IMR-90 (cell line): Measurements from ENCODE around the gene BPIFB2. TPM values are rescaled to one million over a fixed set of nuclear protein-coding genes. Genes with fewer than 3 reads are reported as not detected.

Experiments
- ATAC-seq: fragments of 200-7000 bp; cut with Tn5 transposase; 2 replicates; pipeline ENCODE4 v1.9.1; 2020; ENCODE audit warnings: low read depth, mild to moderate bottlenecking, moderate library complexity
- BruUV-seq: library from RNA; stranded (reverse); fragments of 400-500 nt; replicated peaks from 2 replicates; lab custom pipeline; 2021; lab: Mats Ljungman, UMichigan
- CTCF ChIA-PET: fragments of 300-600 bp; formaldehyde crosslinking; extraction: SDS; loops from one replicate; lab custom pipeline; 2021; ENCODE audit warnings: antibody characterized with exemption; lab: Yijun Ruan, JAX
- POLR2A ChIA-PET: fragments of 300-600 bp; sonication (Branson Sonifier 250); formaldehyde crosslinking; loops from one replicate; lab custom pipeline; 2022; ENCODE audit warnings: antibody characterized with exemption; ENCODE audit not compliant: unreplicated experiment; lab: Charles Lee
- DNase-seq: peaks from one replicate; pipeline ENCODE4 v3.0.0; 2013
- H2AFZ ChIP-seq: replicated peaks from 2 replicates; pipeline ENCODE3; 2013; ENCODE audit warnings: low read length, mild to moderate bottlenecking; ENCODE audit not compliant: poor library complexity
- H2AK5ac ChIP-seq: 2 replicates; pipeline ENCODE4 v1.6.1; 2013; ENCODE audit warnings: low read depth, low read length, inconsistent platforms
- H2AK9ac ChIP-seq: replicated peaks from 2 replicates; pipeline ENCODE3; 2013; ENCODE audit warnings: mild to moderate bottlenecking, low read depth, low read length, moderate library complexity; ENCODE audit not compliant: poor library complexity
- H2BK120ac ChIP-seq: 2 replicates; pipeline ENCODE4 v1.6.1; 2013; ENCODE audit warnings: low read depth, low read length, inconsistent platforms
- H2BK15ac ChIP-seq: 3 replicates; pipeline ENCODE4 v1.6.1; 2013; ENCODE audit warnings: low read depth, low read length, inconsistent platforms
- H2BK20ac ChIP-seq: 2 replicates; pipeline ENCODE4 v1.6.1; 2013; ENCODE audit warnings: low read depth, mild to moderate bottlenecking, inconsistent platforms, low read length, moderate library complexity
- H2BK5ac ChIP-seq: 2 replicates; pipeline ENCODE4 v1.6.1; 2013; ENCODE audit warnings: mild to moderate bottlenecking, low read depth, low read length, inconsistent platforms; ENCODE audit not compliant: poor library complexity, severe bottlenecking
- H3K14ac ChIP-seq: replicated peaks from 2 replicates; pipeline ENCODE4 v1.6.1; 2013; ENCODE audit warnings: low read depth, low read length, inconsistent platforms
- H3K18ac ChIP-seq: 2 replicates; pipeline ENCODE4 v1.6.1; 2013; ENCODE audit warnings: low read depth, low read length, control low read depth
- H3K23ac ChIP-seq: 2 replicates; pipeline ENCODE4 v1.6.1; 2013; ENCODE audit warnings: low read depth, low read length, inconsistent platforms
- H3K27ac ChIP-seq: 2 replicates; pipeline ENCODE4 v1.5.1; 2013; ENCODE audit warnings: mild to moderate bottlenecking, control low read depth, low read length; ENCODE audit not compliant: insufficient read depth
- H3K27me3 ChIP-seq: 2 replicates; pipeline ENCODE4 v1.6.1; 2013; ENCODE audit warnings: low read length; ENCODE audit not compliant: control insufficient read depth, insufficient read depth
- H3K36me3 ChIP-seq: 2 replicates; pipeline ENCODE4 v1.6.1; 2013; ENCODE audit warnings: low read length, mixed read lengths; ENCODE audit not compliant: control insufficient read depth, insufficient read depth
- H3K4ac ChIP-seq: 2 replicates; pipeline ENCODE4 v1.6.1; 2013; ENCODE audit warnings: low read depth, low read length, inconsistent platforms
- H3K4me1 ChIP-seq: 2 replicates; pipeline ENCODE4 v1.6.1; 2013; ENCODE audit warnings: low read length, mixed read lengths; ENCODE audit not compliant: control insufficient read depth, insufficient read depth
- H3K4me2 ChIP-seq: 2 replicates; pipeline ENCODE4 v1.6.1; 2013; ENCODE audit warnings: low read depth, mild to moderate bottlenecking, control low read depth, low read length, moderate library complexity
- H3K4me3 ChIP-seq: 2 replicates; pipeline ENCODE4 v1.5.1; 2013; ENCODE audit warnings: low read depth, mild to moderate bottlenecking, control low read depth, low read length, moderate library complexity; ENCODE audit not compliant: insufficient read depth
- H3K56ac ChIP-seq: 2 replicates; pipeline ENCODE4 v1.6.1; 2013; ENCODE audit warnings: low read length, inconsistent platforms; ENCODE audit not compliant: insufficient read depth; ENCODE audit errors: extremely low read depth
- H3K79me1 ChIP-seq, 2 experiments: 2 replicates each; pipeline ENCODE4 v1.6.1; 2013; ENCODE audit warnings: low read length in 2 of 2, inconsistent platforms in 1 of 2, low read depth in 1 of 2
- H3K9ac ChIP-seq: 2 replicates; pipeline ENCODE4 v1.6.1; 2013; ENCODE audit warnings: low read depth, low read length, control low read depth
- H3K9me1 ChIP-seq: 2 replicates; pipeline ENCODE4 v1.6.1; 2013; ENCODE audit warnings: low read length, inconsistent platforms; ENCODE audit not compliant: insufficient read depth
- H3K9me3 ChIP-seq: 2 replicates; pipeline ENCODE4 v1.6.1; 2013; ENCODE audit warnings: low read length; ENCODE audit not compliant: control insufficient read depth, insufficient read depth
- H4K20me1 ChIP-seq: 2 replicates; pipeline ENCODE4 v1.6.1; 2013; ENCODE audit warnings: low read length, inconsistent platforms; ENCODE audit not compliant: insufficient read depth
- H4K5ac ChIP-seq: 2 replicates; pipeline ENCODE4 v1.6.1; 2013; ENCODE audit warnings: mild to moderate bottlenecking, low read depth, low read length, control low read depth
- H4K8ac ChIP-seq, 2 experiments: 2 replicates each; pipeline ENCODE4 v1.6.1; 2013; ENCODE audit warnings: low read depth in 2 of 2, low read length in 2 of 2, control low read depth in 1 of 2, inconsistent platforms in 1 of 2
- H4K91ac ChIP-seq: 2 replicates; pipeline ENCODE4 v1.6.1; 2013; ENCODE audit warnings: low read depth, low read length, inconsistent platforms; ENCODE audit not compliant: insufficient read depth
- FOS ChIP-seq: fragments of 150-350 bp; IDR thresholded peaks from 2 replicates; pipeline ENCODE4 v1.6.1; 2016; ENCODE audit warnings: low read depth, low read length
- MAFK ChIP-seq: IDR thresholded peaks from 2 replicates; pipeline ENCODE4 v1.6.1; 2012; ENCODE audit warnings: low read depth, low read length, improper control_type of control experiment
- MXI1 ChIP-seq: IDR thresholded peaks from 2 replicates; pipeline ENCODE4 v1.6.1; 2012; ENCODE audit warnings: low read depth, mild to moderate bottlenecking, low read length, moderate library complexity, borderline replicate concordance
- NFE2L2 ChIP-seq: fragments of 150-350 bp; IDR thresholded peaks from 2 replicates; pipeline ENCODE4 v1.6.1; 2016; ENCODE audit warnings: low read depth, mild to moderate bottlenecking, low read length
- POLR2A ChIP-seq: IDR thresholded peaks from 2 replicates; pipeline ENCODE4 v1.6.1; 2012; ENCODE audit warnings: mild to moderate bottlenecking, low read depth, low read length
- WGBS, 2 experiments: methylation state at CpG; one replicate each; pipeline versions ENCODE4 v1.1.5 to v1.1.7; 2013; ENCODE audit warnings: missing lambda C conversion rate in 2 of 2; ENCODE audit not compliant: insufficient read length in 1 of 2; ENCODE audit errors: extremely low coverage in 2 of 2; 5-methylcytosine and 5-hydroxymethylcytosine counted together
- dilution Hi-C: fragments of 300-500 bp; cut with HindIII; formaldehyde crosslinking; loops from one replicate; pipeline ENCODE4 v1.14.3; 2018; ENCODE audit warnings: low sequenced_read_pairs; ENCODE audit not compliant: unreplicated experiment
- in situ Hi-C: fragments of 300-500 bp; cut with MboI; formaldehyde crosslinking; loops from 3 replicates; pipeline ENCODE4 v1.14.3; 2019; ENCODE audit warnings: low sequenced_read_pairs, inconsistent platforms, mixed read lengths
- intact Hi-C: fragments of 100-400 bp; cut with micrococcal nuclease; formaldehyde crosslinking; loops from 2 replicates; pipeline ENCODE4 v1.10.0; 2022
- polyA plus RNA-seq, 3 experiments: library from polyadenylated mRNA; depleted of rRNA; stranded (reverse); fragments of >200 nt; gene quantifications; 2 replicates each; pipeline ENCODE4 v1.2.3, GENCODE V29; 2012; ENCODE audit warnings: low replicate concordance in 1 of 3
- total RNA-seq: library from RNA; depleted of rRNA; stranded (reverse); fragments of >200 nt; gene quantifications from 2 replicates; pipeline ENCODE4 v1.2.3, GENCODE V29; 2012
- TF ChIP-seq, protein P1 (sequence below): fragments of 150-350 bp; IDR thresholded peaks from 2 replicates; pipeline ENCODE4 v1.6.1; 2017; ENCODE audit warnings: mild to moderate bottlenecking, antibody characterized with exemption, low read length, low read depth
- TF ChIP-seq, protein P2 (sequence below): conservative IDR thresholded peaks from 2 replicates; pipeline ENCODE4 v1.5.1; 2012; ENCODE audit warnings: mild to moderate bottlenecking, low read depth, low read length, improper control_type of control experiment

Gene BPIFB2
- total and polyA plus RNA-seq, 2 of the 4 experiments (the other 2 are of a cell fraction) = not detected

DNA sequence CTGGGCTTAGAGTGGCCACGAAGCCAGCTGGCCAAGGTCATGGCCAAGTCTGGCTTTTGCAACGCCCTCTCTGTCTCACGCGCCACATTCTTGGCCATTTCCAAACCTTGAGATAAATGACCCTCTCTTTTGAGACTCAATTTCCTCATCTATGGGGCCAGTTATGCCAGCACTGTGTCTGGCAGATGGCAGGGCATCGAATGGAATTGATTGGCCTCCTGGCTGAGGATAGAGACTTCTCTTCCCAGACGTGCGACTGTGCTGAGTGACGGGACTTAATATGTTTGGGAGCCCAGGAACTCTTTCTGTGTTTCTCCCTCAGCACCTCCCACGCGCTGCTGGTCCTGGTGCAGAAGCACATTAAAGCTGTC lies 7.6 kb downstream of the BPIFB2 start:
- Histone ChIP-seq H2AFZ (no peak overlapping the region), H3K27ac (no peak overlapping the region), H3K9me3 (no peaks in the 10 kb centered on the region), H3K27me3 (peaks cover 14% of the 10 kb centered on the region), H4K8ac (no peak overlapping the region), H3K9me1 (no peaks in the 10 kb centered on the region), H3K36me3 (no peaks in the 10 kb centered on the region), H4K5ac (no peak overlapping the region), H3K18ac (no peak overlapping the region), H3K56ac (no peak overlapping the region), H2AK5ac (no peak overlapping the region), H4K91ac (no peak overlapping the region), H3K4ac (no peak overlapping the region), H2BK15ac (no peak overlapping the region), H3K14ac (no peak overlapping the region), H2BK20ac (no peak overlapping the region), H4K20me1 (no peaks in the 10 kb centered on the region), H3K9ac (no peak overlapping the region), H3K4me2 (no peak overlapping the region), H2BK5ac (no peak overlapping the region), H3K4me1 (no peaks in the 10 kb centered on the region), H3K4me3 (no peak overlapping the region), H2BK120ac (no peak overlapping the region), H2AK9ac (no peak overlapping the region), H3K79me1 (no peaks in the 10 kb centered on the region), H3K23ac (no peak overlapping the region)
- no TSS peak for BruUV-seq
- dilution Hi-C loops = no loop called here
- DNase-seq (no peak), ATAC-seq (no peak)
- intact Hi-C loops = no loop called here
- TF ChIP-seq, protein P1, sequence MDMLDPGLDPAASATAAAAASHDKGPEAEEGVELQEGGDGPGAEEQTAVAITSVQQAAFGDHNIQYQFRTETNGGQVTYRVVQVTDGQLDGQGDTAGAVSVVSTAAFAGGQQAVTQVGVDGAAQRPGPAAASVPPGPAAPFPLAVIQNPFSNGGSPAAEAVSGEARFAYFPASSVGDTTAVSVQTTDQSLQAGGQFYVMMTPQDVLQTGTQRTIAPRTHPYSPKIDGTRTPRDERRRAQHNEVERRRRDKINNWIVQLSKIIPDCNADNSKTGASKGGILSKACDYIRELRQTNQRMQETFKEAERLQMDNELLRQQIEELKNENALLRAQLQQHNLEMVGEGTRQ = no peak
- no peak for TF ChIP-seq MAFK
- TF ChIP-seq POLR2A = no peak
- TF ChIP-seq FOS = no peak
- TF ChIP-seq, protein P2, sequence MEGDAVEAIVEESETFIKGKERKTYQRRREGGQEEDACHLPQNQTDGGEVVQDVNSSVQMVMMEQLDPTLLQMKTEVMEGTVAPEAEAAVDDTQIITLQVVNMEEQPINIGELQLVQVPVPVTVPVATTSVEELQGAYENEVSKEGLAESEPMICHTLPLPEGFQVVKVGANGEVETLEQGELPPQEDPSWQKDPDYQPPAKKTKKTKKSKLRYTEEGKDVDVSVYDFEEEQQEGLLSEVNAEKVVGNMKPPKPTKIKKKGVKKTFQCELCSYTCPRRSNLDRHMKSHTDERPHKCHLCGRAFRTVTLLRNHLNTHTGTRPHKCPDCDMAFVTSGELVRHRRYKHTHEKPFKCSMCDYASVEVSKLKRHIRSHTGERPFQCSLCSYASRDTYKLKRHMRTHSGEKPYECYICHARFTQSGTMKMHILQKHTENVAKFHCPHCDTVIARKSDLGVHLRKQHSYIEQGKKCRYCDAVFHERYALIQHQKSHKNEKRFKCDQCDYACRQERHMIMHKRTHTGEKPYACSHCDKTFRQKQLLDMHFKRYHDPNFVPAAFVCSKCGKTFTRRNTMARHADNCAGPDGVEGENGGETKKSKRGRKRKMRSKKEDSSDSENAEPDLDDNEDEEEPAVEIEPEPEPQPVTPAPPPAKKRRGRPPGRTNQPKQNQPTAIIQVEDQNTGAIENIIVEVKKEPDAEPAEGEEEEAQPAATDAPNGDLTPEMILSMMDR = no peak
- no peak for TF ChIP-seq MXI1
- no peak for TF ChIP-seq NFE2L2
- 57% methylated on average over 4 of the region's 10 CpGs; no CpG with 5 or more reads in 1 of the 2 experiments for WGBS, 2 experiments
- in situ Hi-C loops = no loop called here
- ChIA-PET POLR2A (no interaction called here), CTCF (no interaction called here)
